Endothelial cell of umbilical vein (primary cell): ENCODE results near the gene PPP2R5D. TPM values are rescaled to one million over a fixed set of nuclear protein-coding genes. Genes with fewer than 3 reads are reported as not detected.

Source experiments
- BruUV-seq: library from RNA; stranded (reverse); fragments of 400-500 nt; replicated peaks from 2 replicates; lab custom pipeline; 2021; lab: Mats Ljungman, UMichigan
- CTCF ChIA-PET: fragments of 300-600, 350-600 bp; sonication (Branson Sonifier 250); formaldehyde crosslinking; loops from one replicate; lab custom pipeline; 2021; ENCODE audit warnings: antibody characterized with exemption, inconsistent platforms; lab: Charles Lee
- POLR2A ChIA-PET: fragments of 300-600, 350-600 bp; sonication (Branson Sonifier 250); formaldehyde crosslinking; loops from one replicate; lab custom pipeline; 2021; ENCODE audit warnings: antibody characterized with exemption, inconsistent platforms; lab: Charles Lee
- DNase-seq: peaks from one replicate; pipeline ENCODE4 v3.0.0-alpha.2; 2011; ENCODE audit warnings: low read depth, low spot score
- FAIRE-seq: peaks from 2 replicates; lab custom pipeline; 2011; peaks lifted over from hg19 to GRCh38; lab: Jason Lieb, UNC
- H2AFZ ChIP-seq: 2 replicates; pipeline ENCODE4 v1.6.0; 2012; ENCODE audit warnings: low read depth, low read length, control low read depth, inconsistent platforms
- H3K27ac ChIP-seq: 2 replicates; pipeline ENCODE4 v1.5.1; 2011; ENCODE audit warnings: low read depth, mild to moderate bottlenecking, control low read depth, low read length, moderate library complexity; ENCODE audit not compliant: insufficient read depth
- H3K27me3 ChIP-seq, 2 experiments: 2 replicates each; pipeline versions ENCODE4 v1.6.0 to v1.6.1; 2011; ENCODE audit warnings: low read length in 2 of 2, mixed read lengths in 1 of 2; ENCODE audit not compliant: control insufficient read depth in 2 of 2, insufficient read depth in 2 of 2
- H3K36me3 ChIP-seq, 2 experiments: 2 replicates in 1 of 2; 3 replicates in 1 of 2; pipeline ENCODE4 v1.5.1; 2011; ENCODE audit warnings: low read length in 2 of 2, mild to moderate bottlenecking in 1 of 2, moderate library complexity in 1 of 2; ENCODE audit not compliant: control insufficient read depth in 2 of 2, insufficient read depth in 2 of 2; ENCODE audit errors: extremely low read depth in 1 of 2
- H3K4me1 ChIP-seq: 3 replicates; pipeline ENCODE4 v1.5.1; 2011; ENCODE audit warnings: mild to moderate bottlenecking, low read length; ENCODE audit not compliant: control insufficient read depth, insufficient read depth; ENCODE audit errors: extremely low read depth
- H3K4me2 ChIP-seq: 2 replicates; pipeline ENCODE4 v1.6.1; 2011; ENCODE audit warnings: low read length, control low read depth, mixed read lengths; ENCODE audit not compliant: insufficient read depth
- H3K4me3 ChIP-seq, 3 experiments: fragments of 200-600 bp in 1 of 3; sonication (generic), shearing (Covaris generic) in 1 of 3; replicated peaks in 1 of 3; 2 replicates each; pipeline ENCODE4 v1.5.1; 2011 to 2016; ENCODE audit warnings: control low read depth in 3 of 3, low read length in 3 of 3, mild to moderate bottlenecking in 2 of 3, inconsistent platforms in 1 of 3, low read depth in 1 of 3, moderate library complexity in 1 of 3; ENCODE audit not compliant: insufficient read depth in 1 of 3
- H3K79me2 ChIP-seq: 2 replicates; pipeline ENCODE4 v1.6.0; 2012; ENCODE audit warnings: low read length, inconsistent platforms; ENCODE audit not compliant: control insufficient read depth, insufficient read depth
- H3K9ac ChIP-seq: replicated peaks from 2 replicates; pipeline ENCODE3; 2011; ENCODE audit warnings: low read length, control low read depth; ENCODE audit not compliant: insufficient read depth; ENCODE audit errors: extremely low read depth
- H3K9me1 ChIP-seq: replicated peaks from 3 replicates; pipeline ENCODE4 v1.6.0; 2011; ENCODE audit warnings: mild to moderate bottlenecking, low read length; ENCODE audit not compliant: control insufficient read depth, insufficient read depth; ENCODE audit errors: extremely low read depth
- H3K9me3 ChIP-seq: replicated peaks from 2 replicates; pipeline ENCODE4 v1.5.1; 2012; ENCODE audit warnings: low read length, inconsistent platforms; ENCODE audit not compliant: control insufficient read depth, insufficient read depth
- H4K20me1 ChIP-seq: replicated peaks from 2 replicates; pipeline ENCODE3; 2011; ENCODE audit warnings: mild to moderate bottlenecking, low read length; ENCODE audit not compliant: control insufficient read depth, insufficient read depth; ENCODE audit errors: extremely low read depth
- CTCF ChIP-seq, 2 donors: IDR thresholded peaks; 1 replicate in 1 of 2; 2 replicates in 1 of 2; pipeline ENCODE4 v1.5.1; 2011; ENCODE audit warnings: low read length in 2 of 2, mild to moderate bottlenecking in 2 of 2, moderate library complexity in 2 of 2, control low read depth in 1 of 2, inconsistent platforms in 1 of 2, low read depth in 1 of 2; ENCODE audit not compliant: insufficient read depth in 1 of 2; ENCODE audit errors: extremely low read depth in 1 of 2
- EZH2 ChIP-seq: IDR thresholded peaks from 2 replicates; pipeline ENCODE4 v1.6.1; 2012; ENCODE audit warnings: borderline replicate concordance, low read depth, mild to moderate bottlenecking, moderate library complexity, low read length, inconsistent platforms; ENCODE audit not compliant: severe bottlenecking
- FOS ChIP-seq: IDR thresholded peaks from 2 replicates; pipeline ENCODE4 v1.6.1; 2011; ENCODE audit warnings: mild to moderate bottlenecking, low read length, moderate library complexity, borderline replicate concordance; ENCODE audit not compliant: insufficient read depth
- GATA2 ChIP-seq: IDR thresholded peaks from 2 replicates; pipeline ENCODE4 v1.7.0; 2011; ENCODE audit warnings: low read depth, mild to moderate bottlenecking, moderate library complexity, mixed read lengths, low read length; ENCODE audit not compliant: insufficient read length, insufficient read depth
- JUN ChIP-seq: IDR thresholded peaks from 2 replicates; pipeline ENCODE4 v1.6.1; 2011; ENCODE audit warnings: borderline replicate concordance, low read depth; ENCODE audit not compliant: insufficient read length, insufficient read depth
- MAX ChIP-seq: IDR thresholded peaks from 2 replicates; pipeline ENCODE4 v1.6.1; 2011; ENCODE audit not compliant: insufficient read depth, insufficient read length
- MYC ChIP-seq: IDR thresholded peaks from one replicate; pipeline ENCODE4 v1.6.1; 2011; ENCODE audit warnings: mild to moderate bottlenecking, low read depth, low read length
- POLR2A ChIP-seq: IDR thresholded peaks from 2 replicates; pipeline ENCODE4 v1.6.1; 2012; ENCODE audit warnings: low read depth, mild to moderate bottlenecking, control low read depth, low read length
- POLR2AphosphoS5 ChIP-seq: IDR thresholded peaks from 2 replicates; pipeline ENCODE4 v1.6.1; 2012; ENCODE audit warnings: low read depth, mild to moderate bottlenecking, control low read depth, low read length, moderate library complexity; ENCODE audit not compliant: insufficient read depth
- dilution Hi-C: fragments of 300-500 bp; cut with MboI; formaldehyde crosslinking; loops from one replicate; pipeline ENCODE4 v1.15.0; 2019; ENCODE audit warnings: low sequenced_read_pairs; ENCODE audit not compliant: extremely low pct_ligation_motif_present
- intact Hi-C: fragments of 100-400 bp; cut with micrococcal nuclease; formaldehyde crosslinking; loops from one replicate; pipeline ENCODE4 v1.10.0; 2022
- polyA plus RNA-seq, 4 experiments: library from polyadenylated mRNA; depleted of rRNA in 3 of 4; stranded (reverse) in 3 of 4; unstranded in 1 of 4; fragments of >200 nt; gene quantifications; 2 replicates each; pipeline versions ENCODE4 v1.2.1 to v1.2.3, GENCODE V29; 2011 to 2012; ENCODE audit warnings: missing spikeins in 1 of 4
- total RNA-seq: library from RNA; stranded (reverse); gene quantifications from 2 replicates; pipeline ENCODE4 v1.2.3, GENCODE V29; 2021

Gene PPP2R5D
- total and polyA plus RNA-seq, 2 donors (not counting 3 experiments of a cell fraction or from before 2014, with no cell fraction given), result 45.5 to 60.2 TPM

GRCh38 chr6:42935322-42935721 is 49.0 kb upstream of the PPP2R5D start:
- BruUV-seq, result no TSS peak
- no peaks in the 10 kb centered on the region for H3K9me3 ChIP-seq
- no peaks in the 10 kb centered on the region for H4K20me1 ChIP-seq
- intact Hi-C loops (no loop called here), dilution Hi-C loops (no loop called here)
- no peak overlapping the region for H2AFZ ChIP-seq
- H3K79me2 ChIP-seq, result peaks cover 32% of the 10 kb centered on the region
- ChIA-PET POLR2A (no interaction called here), CTCF (no interaction called here)
- no peak overlapping the region for H3K4me3 ChIP-seq
- FAIRE-seq (no peak), DNase-seq (no peak)
- no peaks in the 10 kb centered on the region for H3K9me1 ChIP-seq
- peaks cover 18% of the 10 kb centered on the region for H3K4me1 ChIP-seq
- no peak overlapping the region for H3K9ac ChIP-seq
- TF ChIP-seq CTCF (IDR thresholded peaks at IDR 0.05; ENCODE audit: extremely low read depth in 1 of 2, insufficient read depth in 1 of 2, low read depth in 1 of 2, low read length in 2 of 2) (no peak), POLR2A (no peak), EZH2 (no peak)
- H3K27ac ChIP-seq, result no peak overlapping the region
- H3K36me3 ChIP-seq, result peaks cover 5 to 32% of the 10 kb centered on the region in 2 experiments
- no peak overlapping the region for H3K4me2 ChIP-seq
- H3K27me3 ChIP-seq, result no peaks in the 10 kb centered on the region

- dilution Hi-C loops, result no loop called here
- H3K9me1 ChIP-seq, result no peaks in the 10 kb centered on the region
- POLR2A ChIA-PET, result no interaction called here
These were observed 48.0 kb upstream of the PPP2R5D start for GRCh38 chr6:42936398-42936797.

More at GRCh38 chr6:42936398-42936797, 48.0 kb upstream of the PPP2R5D start:
- Histone ChIP-seq H3K4me3 (no peak overlapping the region), H4K20me1 (no peaks in the 10 kb centered on the region), H3K4me1 (peaks cover 9% of the 10 kb centered on the region), H3K4me2 (no peak overlapping the region), H2AFZ (no peak overlapping the region), H3K36me3 (peaks cover 5 to 38% of the 10 kb centered on the region in 2 experiments), H3K9ac (no peak overlapping the region), H3K27me3 (no peaks in the 10 kb centered on the region), H3K27ac (no peak overlapping the region), H3K9me3 (no peaks in the 10 kb centered on the region), H3K79me2 (peaks cover 21% of the 10 kb centered on the region)
- no peak for TF ChIP-seq JUN
- TF ChIP-seq MYC, result no peak
- TF ChIP-seq POLR2A, result no peak
- no peak for TF ChIP-seq POLR2AphosphoS5
- TF ChIP-seq GATA2, result no peak
- TF ChIP-seq CTCF (IDR thresholded peaks at IDR 0.05; ENCODE audit: extremely low read depth in 1 of 2, insufficient read depth in 1 of 2, low read depth in 1 of 2, low read length in 2 of 2), result no peak
- TF ChIP-seq MAX, result no peak
- no peak for TF ChIP-seq EZH2
- no peak for TF ChIP-seq FOS
- CTCF ChIA-PET, result interaction anchor here (0.6 to 1.5 kb wide), 2 partner anchors 9 to 212 kb away, joined by 3 read pairs; no protein-coding TSS in a partner anchor
- intact Hi-C loops, result no loop called here
- no peak for DNase-seq
- no TSS peak for BruUV-seq
- FAIRE-seq, result no peak
